HT1080 (cell line): ENCODE results near the gene CCNL2. TPM values are rescaled to one million over a fixed set of nuclear protein-coding genes. Genes with fewer than 3 reads are reported as not detected.
A peak's percentile ranks its signal among the peaks of the same experiment; 100 is the strongest.
"Not testable (repeated sequence)": the region's sequence is repeated elsewhere in the genome, so short reads cannot be mapped to it uniquely, and the experiment has no call there.

ENCODE experiments used
- DNase-seq: peaks from one replicate; pipeline ENCODE4 v3.0.0-alpha.2; 2015; ENCODE audit warnings: low read depth
- total RNA-seq: library from RNA; depleted of rRNA; stranded (reverse); fragments of >200 nt; shearing (Covaris generic); gene quantifications from 2 replicates; pipeline ENCODE4 v1.2.3, GENCODE V29; 2014

Gene CCNL2
- total RNA-seq, 1 experiment from 2014 or later, result 96.1 TPM

GRCh38 chr1:1374929-1375662 lies 24.0 kb downstream of the CCNL2 start, which contains the start of gene AURKAIP1:
TSS of gene AURKAIP1 (minus strand) at chr1:1375207. CDS start at chr1:1374756, 451 bp downstream.
- peak; percentile 100 for DNase-seq

GRCh38 chr1:1374589-1374928 lies 24.6 kb downstream of the CCNL2 start:
- DNase-seq, result no peak

- no peak for DNase-seq
These were observed 25.1 kb downstream of the CCNL2 start for GRCh38 chr1:1373815-1374588.

GRCh38 chr1:1373051-1373814 lies 25.9 kb downstream of the CCNL2 start:
- no peak for DNase-seq

- DNase-seq, result peak; percentile 57
These were observed 27.1 kb downstream of the CCNL2 start for GRCh38 chr1:1371746-1372711.

- no peak for DNase-seq
These were observed 27.8 kb downstream of the CCNL2 start for GRCh38 chr1:1371364-1371745.

- no peak for DNase-seq
These were observed 28.3 kb downstream of the CCNL2 start for GRCh38 chr1:1370771-1371300.

- not testable (repeated sequence) for DNase-seq
These were observed 29.0 kb downstream of the CCNL2 start for GRCh38 chr1:1370094-1370493.

GRCh38 chr1:1367315-1367714 lies 31.8 kb downstream of the CCNL2 start:
- DNase-seq, result no peak

GRCh38 chr1:1366699-1367066 lies 32.5 kb downstream of the CCNL2 start:
- DNase-seq, result no peak

- DNase-seq, result no peak
These were observed 33.0 kb downstream of the CCNL2 start for GRCh38 chr1:1365875-1366698.

GRCh38 chr1:1364266-1364665 lies 34.9 kb downstream of the CCNL2 start:
- DNase-seq, result no peak

GRCh38 chr1:1361982-1362423 lies 37.1 kb downstream of the CCNL2 start:
- DNase-seq, result no peak

GRCh38 chr1:1361233-1361981 lies 37.7 kb downstream of the CCNL2 start:
- no peak for DNase-seq

GRCh38 chr1:1360506-1361169 lies 38.5 kb downstream of the CCNL2 start:
- DNase-seq, result peak; percentile 92

- DNase-seq, result no peak
These were observed 39.3 kb downstream of the CCNL2 start for GRCh38 chr1:1359664-1360468.

GRCh38 chr1:1359308-1359663 lies 39.8 kb downstream of the CCNL2 start:
- DNase-seq, result no peak
